Cardiac fibroblast (primary cell): ENCODE measurements around the gene CHI3L2.
A peak's percentile ranks its signal among the peaks of the same experiment; 100 is the strongest.

ENCODE experiments used
- DNase-seq, 2 donors: peaks; one replicate each; pipeline versions ENCODE4 v3.0.0 to v3.0.0-alpha.2; 2010; ENCODE audit warnings: low read depth in 2 of 2
- H3K4me3 ChIP-seq, 2 donors: replicated peaks in 1 of 2; 1 replicate in 1 of 2; 2 replicates in 1 of 2; pipeline ENCODE4 v1.5.1; 2011; ENCODE audit warnings: low read depth in 2 of 2, low read length in 2 of 2, mild to moderate bottlenecking in 2 of 2, moderate library complexity in 1 of 2
- TF ChIP-seq, protein P1 (sequence below): IDR thresholded peaks from one replicate; pipeline ENCODE4 v1.5.1; 2011; ENCODE audit warnings: low read depth, mild to moderate bottlenecking, low read length, inconsistent platforms

CHI3L2 gene

DNA sequence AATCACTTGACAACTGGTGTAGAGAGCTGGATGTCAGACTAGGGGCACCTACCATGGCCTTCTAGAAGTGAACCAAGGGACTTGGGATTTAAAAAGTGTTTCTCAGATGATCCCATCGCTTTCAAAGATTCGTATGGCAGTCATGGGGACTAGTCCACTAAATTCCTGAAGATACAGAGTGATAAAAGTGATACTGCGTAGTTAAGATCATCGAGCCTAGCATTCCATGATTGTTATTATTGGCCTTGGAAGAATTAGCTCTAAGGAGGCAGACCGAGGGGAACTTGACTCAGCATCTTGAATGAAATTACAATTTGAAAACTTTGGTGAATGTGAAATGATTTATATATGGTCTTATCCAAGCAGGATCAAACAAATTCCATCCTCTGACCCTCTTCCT, 61.9 kb downstream of the CHI3L2 start:
- DNase-seq, result no peak
- TF ChIP-seq, protein P1, sequence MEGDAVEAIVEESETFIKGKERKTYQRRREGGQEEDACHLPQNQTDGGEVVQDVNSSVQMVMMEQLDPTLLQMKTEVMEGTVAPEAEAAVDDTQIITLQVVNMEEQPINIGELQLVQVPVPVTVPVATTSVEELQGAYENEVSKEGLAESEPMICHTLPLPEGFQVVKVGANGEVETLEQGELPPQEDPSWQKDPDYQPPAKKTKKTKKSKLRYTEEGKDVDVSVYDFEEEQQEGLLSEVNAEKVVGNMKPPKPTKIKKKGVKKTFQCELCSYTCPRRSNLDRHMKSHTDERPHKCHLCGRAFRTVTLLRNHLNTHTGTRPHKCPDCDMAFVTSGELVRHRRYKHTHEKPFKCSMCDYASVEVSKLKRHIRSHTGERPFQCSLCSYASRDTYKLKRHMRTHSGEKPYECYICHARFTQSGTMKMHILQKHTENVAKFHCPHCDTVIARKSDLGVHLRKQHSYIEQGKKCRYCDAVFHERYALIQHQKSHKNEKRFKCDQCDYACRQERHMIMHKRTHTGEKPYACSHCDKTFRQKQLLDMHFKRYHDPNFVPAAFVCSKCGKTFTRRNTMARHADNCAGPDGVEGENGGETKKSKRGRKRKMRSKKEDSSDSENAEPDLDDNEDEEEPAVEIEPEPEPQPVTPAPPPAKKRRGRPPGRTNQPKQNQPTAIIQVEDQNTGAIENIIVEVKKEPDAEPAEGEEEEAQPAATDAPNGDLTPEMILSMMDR, result no peak
- H3K4me3 ChIP-seq, result no peak overlapping the region

GRCh38 chr1:111290104-111290503, 62.6 kb downstream of the CHI3L2 start:
- no peak overlapping the region for H3K4me3 ChIP-seq
- TF ChIP-seq, protein P1, result no peak
- no peak for DNase-seq

- peak; percentile 44 to 46 for DNase-seq
- no peak within 1 kb of the TSS for H3K4me3 ChIP-seq
- TF ChIP-seq, protein P1, result no peak
These were observed 63.1 kb downstream of the CHI3L2 start, which contains the start of gene CHIA for GRCh38 chr1:111290630-111291029. Gene CHIA, plus strand, starts transcription at chr1:111290851. Its CDS starts 19,617 bp downstream, at chr1:111310468.
